ENCODE data around the gene HRH3. TPM values are rescaled to one million over a fixed set of nuclear protein-coding genes. Genes with fewer than 3 reads are reported as not detected.
A peak's percentile ranks its signal among the peaks of the same experiment; 100 is the strongest.

Gene HRH3
- total RNA-seq (ENCODE audit: insufficient read depth, low replicate concordance) = not detected

- peak; percentile 33 for DNase-seq (ENCODE audit: low spot score)
Observed at GRCh38 chr20:62219992-62220665, at the start of gene HRH3. Gene HRH3, minus strand, starts transcription at chr20:62220278. Its CDS starts 308 bp downstream, at chr20:62219970.

- DNase-seq (ENCODE audit: low spot score) = no peak
Observed at GRCh38 chr20:62269871-62270270, 49.8 kb upstream of the HRH3 start.

DNA sequence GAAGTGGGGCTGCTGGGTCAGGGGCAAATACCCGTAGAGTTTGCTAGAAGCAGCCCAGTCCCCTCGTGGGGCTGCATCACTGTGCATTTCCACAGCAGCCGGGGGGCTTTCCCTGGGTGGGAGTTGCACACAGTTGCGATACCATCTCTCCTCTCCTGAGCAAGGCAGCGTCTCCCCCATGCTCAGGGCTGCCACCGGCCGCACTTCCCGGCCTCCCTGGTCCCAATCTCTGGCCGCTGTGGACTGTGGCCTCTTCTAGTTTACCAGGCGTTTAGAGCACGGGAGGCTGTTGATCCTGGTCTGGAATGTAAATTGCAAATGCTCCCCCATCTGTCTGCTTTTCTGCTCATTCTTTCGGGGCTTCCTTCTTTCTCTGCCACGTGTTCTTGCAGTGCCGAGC, 49.3 kb upstream of the HRH3 start:
- no peak for DNase-seq (ENCODE audit: low spot score)

DNA sequence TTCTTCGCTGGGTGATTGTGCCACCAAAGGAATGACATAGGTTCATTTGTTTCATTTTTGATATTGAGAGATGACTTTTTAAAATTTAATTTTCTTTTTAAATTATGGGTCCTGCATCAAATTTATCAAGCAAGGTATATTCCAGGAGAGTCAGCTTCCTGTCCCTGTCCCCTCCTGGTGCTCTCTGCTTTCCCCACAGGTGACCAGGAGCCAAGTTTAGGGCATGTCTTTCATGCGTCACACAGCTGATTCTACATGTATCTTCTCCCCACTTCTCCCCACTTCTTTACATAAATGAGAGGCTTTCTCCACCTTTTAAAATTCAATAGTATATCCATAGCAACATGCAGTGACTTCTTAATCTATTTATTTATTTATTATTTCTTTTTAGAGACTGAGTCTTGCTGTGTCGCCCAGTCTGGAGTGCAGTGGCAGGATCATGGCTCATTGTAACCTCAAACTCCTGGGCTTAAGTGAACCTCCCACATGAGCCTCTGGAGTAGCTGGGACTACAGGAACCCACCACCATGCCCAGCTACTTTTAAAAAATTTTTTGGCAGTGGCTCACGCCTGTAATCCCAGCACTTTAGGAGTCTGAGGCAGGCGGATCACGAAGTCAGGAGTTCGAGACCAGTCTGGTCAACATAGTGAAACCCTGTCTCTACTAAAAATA, 48.3 kb upstream of the HRH3 start:
- no peak for DNase-seq (ENCODE audit: low spot score)

DNA sequence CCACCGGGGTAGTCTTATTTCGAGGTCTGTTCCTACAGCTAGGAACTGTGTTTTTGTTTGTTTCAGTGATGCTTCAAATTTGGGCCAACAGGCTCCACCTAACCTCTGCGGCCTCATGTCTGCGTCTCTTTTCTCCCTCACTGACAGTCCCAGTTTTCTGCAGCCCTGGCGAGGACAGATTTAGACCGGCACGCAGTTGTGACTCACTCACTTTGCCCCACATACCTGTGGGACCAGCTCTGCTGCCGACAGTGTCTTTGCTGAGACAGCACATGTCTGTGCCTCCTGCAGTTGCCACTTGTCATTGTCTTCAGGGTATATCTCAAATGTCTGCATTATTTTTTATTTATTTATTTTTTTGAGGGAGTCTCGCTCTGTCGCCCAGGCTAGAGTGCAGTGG, 47.5 kb upstream of the HRH3 start:
- DNase-seq (ENCODE audit: low spot score) = peak; percentile 13

- no peak for DNase-seq (ENCODE audit: low spot score)
Observed at GRCh38 chr20:62266851-62267250, 46.8 kb upstream of the HRH3 start.

DNA sequence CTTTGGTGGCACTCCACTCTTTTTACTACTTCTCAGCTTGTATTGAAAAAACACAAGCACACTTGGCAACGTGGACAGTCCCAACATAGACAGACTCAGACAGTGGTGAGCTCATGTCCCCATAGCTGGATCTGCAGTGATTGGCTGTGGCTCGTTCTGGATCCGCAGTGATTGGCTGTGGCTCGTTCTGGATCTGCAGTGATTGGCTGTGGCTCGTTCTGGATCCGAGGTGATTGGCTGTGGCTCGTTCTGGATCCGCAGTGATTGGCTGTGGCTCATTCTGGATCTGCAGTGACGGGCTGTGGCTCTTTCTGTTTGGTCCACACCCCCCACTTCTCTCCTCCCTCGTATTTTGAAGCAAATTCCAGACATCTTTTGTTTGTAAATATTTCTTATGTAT, 46.3 kb upstream of the HRH3 start:
- no peak for DNase-seq (ENCODE audit: low spot score)

DNA sequence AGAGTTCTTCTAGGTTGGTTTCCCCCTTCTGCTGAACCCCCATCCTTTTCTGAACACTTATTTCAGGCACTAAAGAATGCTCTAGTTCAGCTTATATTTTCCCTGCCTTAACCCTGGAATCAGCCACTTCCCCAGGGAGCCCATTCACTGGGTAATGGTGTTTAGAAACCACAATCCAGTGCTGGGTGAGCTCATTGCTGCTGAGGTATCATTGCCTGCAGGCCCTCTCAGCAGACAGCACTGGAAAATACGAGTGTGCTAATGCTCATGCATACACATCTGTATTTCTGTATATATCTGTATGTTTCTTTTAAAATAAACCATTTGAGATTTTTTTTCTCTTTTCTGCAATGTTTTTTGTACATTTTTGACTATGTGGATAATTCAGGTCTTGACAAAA, 45.3 kb upstream of the HRH3 start:
- DNase-seq (ENCODE audit: low spot score) = no peak

GRCh38 chr20:62263396-62263795, 43.3 kb upstream of the HRH3 start:
- no peak for DNase-seq (ENCODE audit: low spot score)

GRCh38 chr20:62262064-62262463, 42.0 kb upstream of the HRH3 start:
- no peak for DNase-seq (ENCODE audit: low spot score)

DNA sequence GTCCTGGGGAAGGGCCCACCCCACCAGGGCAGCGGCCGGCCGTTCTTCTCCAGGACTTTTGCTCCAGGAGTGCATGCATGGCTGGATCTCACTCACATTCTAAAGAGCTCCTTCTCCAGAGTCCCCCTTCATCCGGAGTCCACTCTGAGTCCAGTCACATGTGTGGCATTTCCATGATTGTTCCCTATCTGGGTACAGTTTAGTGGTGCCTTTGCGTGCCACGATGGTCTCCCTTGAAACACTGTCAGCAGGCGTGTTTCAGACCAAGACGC, 39.2 kb upstream of the HRH3 start:
- no peak for DNase-seq (ENCODE audit: low spot score)

DNA sequence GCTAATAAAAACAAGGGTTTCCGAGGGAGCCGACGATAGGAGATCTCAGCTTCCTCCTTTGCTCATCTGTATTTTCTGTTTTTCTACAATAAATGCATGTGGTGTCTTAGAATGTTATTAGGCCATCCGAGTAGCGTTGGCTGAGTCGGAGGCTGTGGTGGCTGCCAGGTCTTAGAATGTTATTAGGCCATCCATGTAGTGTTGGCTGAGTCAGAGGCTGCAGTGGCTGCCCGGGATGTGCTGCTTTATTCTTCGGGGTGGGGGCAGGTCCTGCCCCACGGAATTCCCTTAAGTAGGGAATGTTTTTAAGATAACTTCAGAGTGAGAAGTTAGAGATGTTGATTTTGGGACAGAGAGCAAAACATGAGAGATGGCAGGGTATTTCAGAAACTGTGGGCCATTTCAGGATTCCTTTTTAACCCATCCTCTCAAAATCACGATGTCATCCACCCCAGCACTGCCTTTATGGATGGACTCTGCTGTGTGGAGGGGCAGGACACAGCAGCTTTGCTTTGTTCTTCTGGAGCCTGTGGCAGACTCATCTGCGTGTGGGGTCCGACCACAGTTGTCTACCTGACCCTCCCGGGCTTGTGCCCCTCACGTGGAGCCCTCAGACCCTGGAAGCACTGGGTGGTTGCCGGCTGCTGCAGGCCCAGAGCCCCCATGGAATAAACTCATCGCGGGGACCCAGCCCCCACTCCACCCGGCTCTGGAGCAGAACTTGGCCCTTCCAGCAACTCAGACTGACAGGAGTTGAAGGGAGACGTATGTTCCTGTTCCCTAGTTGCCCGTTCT, 38.6 kb upstream of the HRH3 start:
- no peak for DNase-seq (ENCODE audit: low spot score)

- DNase-seq (ENCODE audit: low spot score) = no peak
Observed at GRCh38 chr20:62255976-62256375, 35.9 kb upstream of the HRH3 start.

DNA sequence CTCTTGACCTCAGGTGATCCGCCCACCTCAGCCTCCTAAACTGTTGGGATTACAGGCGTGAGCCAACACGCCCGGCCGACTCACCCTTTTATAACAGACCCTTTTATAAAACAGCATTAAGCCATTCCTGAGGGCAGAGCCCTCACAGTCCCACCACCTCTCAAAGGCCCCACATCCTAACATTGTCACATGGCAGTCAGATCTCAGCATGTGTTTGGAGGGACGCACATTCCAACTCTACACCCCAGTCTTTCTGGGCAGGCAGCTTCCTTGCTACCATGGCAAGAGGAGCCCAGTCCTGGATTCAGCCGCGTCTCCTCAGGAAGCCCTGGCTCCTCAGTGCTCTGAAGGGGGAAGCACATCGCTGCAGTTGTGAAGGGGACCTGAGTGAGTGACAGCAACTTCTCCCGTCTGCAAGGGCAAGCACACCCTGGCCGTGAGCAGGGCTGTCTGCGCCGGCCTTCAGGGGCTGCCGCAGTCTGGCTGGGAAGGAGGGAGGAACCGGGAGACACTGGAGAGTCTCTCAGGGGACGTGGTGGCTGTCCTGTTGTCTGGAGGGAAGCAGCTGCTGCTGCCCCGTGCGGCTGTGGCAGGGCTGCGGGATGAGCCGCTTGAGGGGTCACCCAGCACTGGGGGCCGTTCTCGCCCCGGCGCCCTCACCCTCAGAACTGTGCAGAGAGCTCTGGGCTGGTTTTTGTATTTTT, 34.1 kb upstream of the HRH3 start:
- no peak for DNase-seq (ENCODE audit: low spot score)

DNA sequence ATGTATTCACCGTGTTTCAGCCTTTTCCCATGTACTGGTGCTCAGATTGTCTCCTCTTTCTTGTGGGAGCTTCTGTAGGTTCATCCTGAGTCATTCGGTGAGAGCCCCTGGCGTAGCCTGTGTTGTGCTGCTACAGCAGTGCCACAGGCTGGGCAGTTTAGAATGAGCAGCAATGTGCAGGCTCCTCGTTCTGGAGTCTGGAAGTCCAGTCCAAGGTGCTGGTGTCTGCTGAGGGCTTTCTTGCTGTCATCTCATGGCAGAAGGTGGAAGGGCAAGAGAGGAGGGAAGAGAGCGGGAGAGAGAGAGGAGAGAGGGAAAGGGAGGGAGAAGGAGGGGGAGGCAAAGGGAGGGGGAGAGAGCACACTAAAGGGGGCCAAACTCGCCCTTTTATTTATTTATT, 33.3 kb upstream of the HRH3 start:
- DNase-seq (ENCODE audit: low spot score) = no peak

DNA sequence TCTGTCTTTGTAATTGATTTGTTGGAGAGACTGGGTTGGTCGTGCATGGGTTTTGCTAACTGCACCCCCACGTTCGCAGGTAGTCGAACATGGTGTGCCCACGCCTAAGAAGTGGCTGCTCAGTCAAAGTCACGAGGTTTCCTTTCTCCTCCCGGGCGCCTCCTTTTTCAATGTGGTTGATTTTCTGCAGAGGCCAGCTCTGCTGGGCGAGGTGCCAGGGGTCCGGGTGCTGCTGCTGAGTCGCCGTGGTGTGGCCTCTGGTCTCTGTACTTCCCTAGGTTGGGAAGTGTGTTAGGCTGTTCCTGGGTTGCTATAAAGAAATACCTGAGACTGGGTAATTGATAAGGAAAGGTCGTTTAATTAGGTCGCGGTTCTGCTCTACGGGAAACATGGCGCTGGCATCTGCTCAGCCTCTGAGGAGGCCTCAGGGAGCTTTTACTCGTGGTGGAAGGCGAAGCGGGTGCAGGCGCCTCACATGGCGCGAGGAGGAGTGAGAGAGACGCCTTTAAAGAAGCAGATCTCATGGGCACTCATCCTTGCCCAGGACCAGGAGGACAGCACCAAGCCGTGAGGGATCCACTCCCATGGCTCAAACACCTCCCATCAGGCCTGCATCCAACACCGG, 32.4 kb upstream of the HRH3 start:
- no peak for DNase-seq (ENCODE audit: low spot score)

DNA sequence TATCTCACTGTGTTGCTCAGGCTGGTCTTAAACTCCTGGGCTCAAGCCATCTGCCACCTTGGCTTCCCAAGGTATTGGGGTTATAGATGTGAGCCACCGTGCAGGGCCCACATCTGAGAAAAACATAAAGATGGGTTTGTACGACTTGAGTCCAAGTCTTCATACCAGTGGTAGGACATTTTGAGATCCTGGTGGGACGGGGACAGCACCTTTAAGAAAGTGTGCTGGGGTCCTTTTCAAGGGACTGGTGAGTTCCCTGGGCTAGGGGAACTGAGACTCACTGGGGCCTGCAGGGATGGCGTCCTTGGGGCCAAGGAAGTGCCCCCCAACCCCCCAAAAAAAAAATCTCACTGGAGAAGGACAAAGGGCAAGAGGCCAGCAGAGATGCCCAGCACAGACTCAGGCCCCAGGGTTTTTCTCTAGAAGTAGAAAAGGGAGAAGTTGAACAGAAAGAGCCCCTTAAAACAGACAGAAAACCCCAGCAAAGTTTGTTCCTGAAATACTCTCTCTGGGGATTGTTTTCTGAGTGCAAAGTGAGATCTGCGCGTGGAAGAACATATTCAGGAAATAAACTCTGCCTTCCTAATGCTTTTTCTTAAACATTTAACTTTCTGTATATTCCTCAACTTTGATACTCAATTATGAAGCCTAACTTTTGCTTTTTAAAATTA, 28.9 kb upstream of the HRH3 start:
- DNase-seq (ENCODE audit: low spot score) = no peak

- no peak for DNase-seq (ENCODE audit: low spot score)
Observed at GRCh38 chr20:62246872-62247652, 27.0 kb upstream of the HRH3 start.

- no peak for DNase-seq (ENCODE audit: low spot score)
Observed at GRCh38 chr20:62246431-62246830, 26.4 kb upstream of the HRH3 start.

- DNase-seq (ENCODE audit: low spot score) = no peak
Observed at GRCh38 chr20:62245911-62246280, 25.8 kb upstream of the HRH3 start.
